ENCODE measurements around the gene NDUFV2.
"Not testable (repeated sequence)": the region's sequence is repeated elsewhere in the genome, so short reads cannot be mapped to it uniquely, and the experiment has no call there.

DNA sequence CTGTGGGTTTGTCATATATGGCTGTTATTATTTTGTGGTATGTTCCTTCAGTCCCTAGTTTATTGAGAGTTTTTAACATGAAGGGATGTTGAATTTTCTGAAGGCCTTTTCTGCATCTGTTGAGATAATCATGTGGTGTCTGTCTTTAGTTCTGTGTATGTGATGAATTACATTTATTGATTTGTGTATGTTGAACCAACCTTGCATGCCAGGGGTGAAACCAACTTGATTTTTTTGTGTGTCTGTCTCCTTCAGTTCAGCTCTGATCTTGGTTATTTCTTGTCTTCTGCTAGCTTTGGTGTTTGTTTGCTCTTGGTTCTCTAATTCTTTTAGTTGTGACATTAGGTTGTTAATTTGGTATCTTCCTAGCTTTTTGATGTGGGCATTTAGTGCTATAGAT is 61.6 kb downstream of the NDUFV2 start:
- not testable (repeated sequence) for TF ChIP-seq CTCF (conservative IDR thresholded peaks at IDR 0.05; ENCODE audit: low read depth, low read length); EZH2 (IDR thresholded peaks at IDR 0.05; ENCODE audit: low read length, unreplicated experiment); EZH2phosphoT487 (IDR thresholded peaks at IDR 0.05; ENCODE audit: borderline replicate concordance, low read length)
